ENCODE data around the gene JUN. TPM values are rescaled to one million over a fixed set of nuclear protein-coding genes. Genes with fewer than 3 reads are reported as not detected.

JUN gene
- total RNA-seq, 1 experiment from 2014 or later = 14.2 TPM

DNA sequence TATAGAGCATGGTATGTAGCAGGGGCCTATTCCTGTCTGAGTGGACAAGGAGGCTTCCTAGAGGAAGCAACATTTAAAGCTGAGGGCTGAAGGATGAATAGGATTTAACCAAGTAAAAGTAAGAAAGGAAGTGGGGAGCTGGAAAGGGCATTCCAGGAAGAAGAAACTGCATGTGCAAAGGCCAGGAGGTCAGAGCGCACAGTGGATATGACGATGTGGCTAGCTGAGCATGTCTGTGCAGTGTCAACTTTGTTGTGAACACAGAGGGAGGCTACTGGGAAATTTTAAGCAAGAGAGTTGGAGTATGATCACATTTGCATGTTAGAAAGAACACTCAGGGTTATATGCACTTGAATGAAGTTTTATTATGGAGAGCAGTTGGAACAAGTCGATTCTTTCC lies 28.6 kb upstream of the JUN start:
- no peak overlapping the region for H3K27ac Mint-ChIP-seq
- Histone ChIP-seq H3K4ac (ENCODE audit: low read depth, low read length) (no peak overlapping the region), H2BK5ac (ENCODE audit: insufficient read length, low read length) (no peak overlapping the region)

More for the DNA sequence above, 28.6 kb upstream of the JUN start:
- H3K18ac ChIP-seq (ENCODE audit: insufficient read length, low read depth, low read length) = no peak overlapping the region
- no peak overlapping the region for H3K27ac ChIP-seq (ENCODE audit: insufficient read length, low read depth, low read length)
- no peaks in the 10 kb centered on the region for H3K79me1 ChIP-seq (ENCODE audit: insufficient read depth, low read depth, low read length, poor library complexity, severe bottlenecking)
- no peak overlapping the region for H3T11ph ChIP-seq (ENCODE audit: low read length)
- no peak overlapping the region for H3K4me2 ChIP-seq (ENCODE audit: insufficient read depth, insufficient read length, low read length)
- no peaks in the 10 kb centered on the region for H3K79me2 ChIP-seq (ENCODE audit: insufficient read depth, low read length)
- peaks cover 24% of the 10 kb centered on the region for H3K27me3 Mint-ChIP-seq (ENCODE audit: low read depth)
- no peak overlapping the region for H3K14ac ChIP-seq (ENCODE audit: insufficient read depth, low read length)
- H3K4me3 Mint-ChIP-seq = no peak overlapping the region
- H3K23ac ChIP-seq (ENCODE audit: insufficient read length, low read depth, low read length) = no peak overlapping the region
- H4K5ac ChIP-seq (ENCODE audit: insufficient read length, low read depth, low read length) = no peak overlapping the region
- H3K4me1 ChIP-seq (ENCODE audit: insufficient read depth, low read length) = no peaks in the 10 kb centered on the region; the same call in 1 of the 2 replicates
- H3K9ac ChIP-seq (ENCODE audit: extremely low read depth, insufficient read length, low read length) = no peak overlapping the region
- H3K9me3 Mint-ChIP-seq = no peaks in the 10 kb centered on the region; a peak in 1 of 5 replicates
- peaks cover 16% of the 10 kb centered on the region for H3K23me2 ChIP-seq (ENCODE audit: insufficient read length, low read depth, low read length, poor library complexity, severe bottlenecking)
- H3K27me3 ChIP-seq (ENCODE audit: insufficient read depth, low read length) = no peaks in the 10 kb centered on the region; the same call in 1 of the 2 replicates
- H2AFZ ChIP-seq (ENCODE audit: low read length) = no peak overlapping the region
- TF ChIP-seq CTCF (conservative IDR thresholded peaks at IDR 0.05) = no peak
- no peaks in the 10 kb centered on the region for H4K20me1 ChIP-seq (ENCODE audit: control insufficient read depth, insufficient read depth, insufficient read length)
- no peak overlapping the region for H2BK15ac ChIP-seq (ENCODE audit: low read depth, low read length)
- no peak for DNase-seq
- H4K8ac ChIP-seq (replicated peaks; ENCODE audit: insufficient read length, low read depth, low read length) = no peak overlapping the region
- no peaks in the 10 kb centered on the region; a peak in 1 of 7 replicates for H3K36me3 Mint-ChIP-seq (ENCODE audit: insufficient read depth in 1 of 3, low read depth in 3 of 3)
- WGBS (ENCODE audit: extremely low coverage, insufficient read length, low lambda C conversion rate) = no CpG with 5 or more reads among the region's 3 CpGs
- H4K91ac ChIP-seq (ENCODE audit: insufficient read length, low read depth, low read length) = no peak overlapping the region
- no peak overlapping the region for H3K56ac ChIP-seq (ENCODE audit: insufficient read length, low read depth, low read length)
- H2AK5ac ChIP-seq (ENCODE audit: insufficient read length, low read length) = no peak overlapping the region
- H2BK12ac ChIP-seq (ENCODE audit: insufficient read length, low read depth, low read length) = no peak overlapping the region
- no peaks in the 10 kb centered on the region for H3K9me3 ChIP-seq (ENCODE audit: control insufficient read depth, low read depth, low read length)
- no peak overlapping the region for H2BK120ac ChIP-seq (ENCODE audit: low read depth, low read length, poor library complexity, severe bottlenecking)
- no peak overlapping the region for H2BK20ac ChIP-seq (ENCODE audit: low read depth, low read length, poor library complexity, severe bottlenecking)
- H3K4me1 Mint-ChIP-seq = peaks cover 28 to 31% of the 10 kb centered on the region in 2 experiments

Data from H9 (cell line).